ENCODE results near the gene TMEM156.

Gene TMEM156

DNA sequence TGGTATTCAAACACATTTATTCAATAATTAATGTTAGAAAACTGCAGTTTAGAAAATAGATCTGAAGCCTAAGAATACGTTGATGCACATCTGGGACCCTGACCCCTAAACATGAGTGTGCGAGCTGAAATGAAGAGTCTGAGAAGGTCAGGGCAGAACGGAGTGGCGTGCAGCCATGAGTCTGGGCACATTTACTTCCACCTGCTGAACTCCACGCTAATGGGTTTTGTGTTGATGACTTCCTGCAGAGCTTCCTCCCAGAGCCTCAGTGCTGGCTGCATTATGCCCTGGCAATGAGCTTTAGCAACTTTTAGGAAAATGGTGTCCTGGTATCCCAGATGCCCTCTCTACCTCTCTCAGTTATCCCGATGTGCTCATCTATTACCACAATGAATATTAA lies 111.5 kb downstream of the TMEM156 start:
- DNase-seq = no peak

DNA sequence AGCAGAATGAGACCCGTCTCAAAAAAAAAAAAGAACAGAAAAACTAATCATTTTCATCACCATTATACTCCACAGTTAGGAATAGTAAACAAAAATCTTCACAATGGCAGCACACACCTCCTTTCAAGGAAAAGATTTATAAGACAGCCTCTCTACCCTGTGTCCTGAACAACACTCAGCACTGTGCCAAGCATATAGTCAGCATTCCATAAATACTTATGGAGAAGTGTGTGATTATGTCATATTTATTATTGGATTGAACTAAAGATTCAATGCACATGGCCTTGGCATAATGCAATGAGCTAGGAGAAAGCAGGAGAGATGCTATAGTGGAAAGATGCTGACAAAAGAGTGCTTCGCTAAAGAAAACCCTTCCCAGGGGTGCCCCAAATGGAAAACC lies 112.0 kb downstream of the TMEM156 start:
- DNase-seq = no peak

DNA sequence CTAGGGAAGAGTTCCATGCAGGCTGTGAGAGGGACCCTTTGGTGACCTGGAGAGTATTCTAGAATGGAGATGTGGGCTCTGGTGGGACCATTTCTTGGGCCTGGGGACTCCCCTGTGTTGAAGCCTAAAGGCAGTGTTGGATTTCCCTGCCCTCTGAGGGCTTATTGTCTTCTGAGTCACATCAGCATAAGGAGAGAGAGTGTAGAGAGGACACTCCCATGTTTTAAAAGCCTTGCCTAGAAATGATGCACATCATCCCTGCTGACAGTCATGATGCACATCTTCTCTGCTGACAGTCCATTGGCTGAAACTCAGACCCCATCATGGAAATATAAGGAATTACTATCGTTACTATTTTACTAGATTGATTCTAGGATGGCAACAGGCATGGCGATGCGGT lies 112.7 kb downstream of the TMEM156 start:
- no peak for DNase-seq

DNA sequence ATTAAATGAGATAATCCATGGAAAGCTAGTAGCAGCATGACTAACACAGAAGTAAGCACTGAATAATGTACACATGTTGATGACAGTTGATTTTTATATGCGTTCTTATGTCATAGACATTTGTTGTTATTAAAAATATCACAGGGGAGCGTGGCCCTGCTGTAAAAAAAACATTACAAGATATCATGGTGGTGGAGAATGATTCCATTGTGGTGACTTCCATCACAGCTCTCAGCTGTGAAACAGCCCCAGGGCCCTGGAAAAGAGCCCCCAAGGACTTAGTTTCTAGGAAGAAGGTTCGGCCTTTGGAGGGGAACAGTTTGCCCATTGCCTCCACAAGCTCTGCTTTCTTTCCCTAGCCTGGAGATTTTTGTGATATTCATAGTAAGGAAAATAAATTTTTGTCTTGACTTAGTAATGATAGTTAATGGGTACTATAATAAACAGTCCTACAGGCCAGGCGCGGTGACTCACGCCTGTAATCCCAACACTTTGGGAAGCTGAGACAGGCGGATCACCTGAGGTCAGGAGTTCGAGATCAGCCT lies 114.7 kb downstream of the TMEM156 start:
- DNase-seq = no peak
